ENCODE data around the gene CCSER1. TPM values are rescaled to one million over a fixed set of nuclear protein-coding genes. Genes with fewer than 3 reads are reported as not detected.
"Not testable (repeated sequence)": the region's sequence is repeated elsewhere in the genome, so short reads cannot be mapped to it uniquely, and the experiment has no call there.

CCSER1 gene
- polyA plus RNA-seq, 3 donors from 2014 or later: 0.13 to 0.99 (median 0.90) TPM

DNA sequence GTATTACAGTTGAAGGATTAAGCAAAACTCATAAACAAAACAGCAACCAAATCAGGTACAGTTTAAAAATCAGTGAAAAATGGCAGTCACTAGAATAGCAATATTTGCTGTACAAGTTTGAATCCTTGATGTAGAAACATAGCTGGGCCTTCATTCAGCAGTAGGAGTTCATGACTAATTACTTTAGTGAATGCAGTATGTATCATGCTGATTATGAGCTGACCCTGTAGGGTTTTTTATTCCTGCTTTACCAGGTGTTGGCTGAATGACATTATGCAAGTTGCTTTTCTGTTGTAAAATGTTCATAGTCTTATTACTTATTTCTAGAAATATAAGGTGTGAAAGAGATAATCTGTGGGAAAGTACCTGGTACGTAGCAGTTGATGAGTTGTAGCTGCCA is 179.6 kb downstream of the CCSER1 start:
- Mint-ChIP-seq H3K27me3 (ENCODE audit: low read depth in 3 of 3) (peaks cover 0 to 3% (median 1%) of the 10 kb centered on the region in 3 donors), H3K9me3 (peaks cover 0 to 7% (median 3%) of the 10 kb centered on the region in 6 donors), H3K4me3 (no peak overlapping the region), H3K4me1 (no peaks in the 10 kb centered on the region), H3K27ac (no peak overlapping the region), H3K36me3 (no peaks in the 10 kb centered on the region)
- DNase-seq: no peak

DNA sequence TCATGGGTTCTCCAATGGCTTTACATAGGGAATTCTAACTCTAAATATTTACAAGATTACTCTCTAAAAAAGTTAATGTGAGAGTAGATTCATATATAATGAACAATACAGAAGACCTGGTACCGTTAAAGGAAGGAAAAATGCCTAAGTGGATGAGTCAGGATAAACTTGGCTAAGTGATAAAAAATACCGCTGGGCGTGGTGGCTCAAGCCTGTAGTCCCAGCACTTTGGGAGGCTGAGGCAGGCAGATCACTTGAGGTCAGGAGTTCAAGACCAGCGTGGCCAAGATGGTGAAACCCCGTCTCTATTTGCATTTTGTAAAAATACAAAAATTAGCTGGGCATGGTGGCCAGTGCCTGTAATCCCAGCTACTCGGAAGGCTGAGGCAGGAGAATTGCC is 189.9 kb downstream of the CCSER1 start:
- H3K4me3 Mint-ChIP-seq; H3K27ac Mint-ChIP-seq; DNase-seq; H3K27me3 Mint-ChIP-seq (ENCODE audit: low read depth in 3 of 3); H3K4me1 Mint-ChIP-seq; H3K36me3 Mint-ChIP-seq; H3K9me3 Mint-ChIP-seq: not testable (repeated sequence)

DNA sequence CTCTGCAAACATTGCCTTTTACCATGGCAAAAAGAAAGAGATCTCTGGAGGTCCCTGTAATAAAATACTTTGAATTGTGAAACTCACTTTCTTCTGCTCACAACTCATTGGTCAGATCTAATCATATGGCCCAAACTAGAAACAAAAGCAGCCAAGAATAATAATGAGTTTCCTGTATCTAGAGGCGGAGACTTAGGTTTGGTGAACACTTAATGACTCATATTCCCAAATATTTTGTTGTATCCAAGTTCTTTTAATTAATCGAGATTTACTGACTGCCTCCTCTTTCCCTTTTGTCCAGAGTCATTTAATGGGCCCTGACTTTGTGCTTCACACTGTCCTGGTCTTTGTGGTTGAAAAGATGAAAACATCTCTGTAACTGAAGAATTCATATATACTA is 190.6 kb downstream of the CCSER1 start:
- Mint-ChIP-seq H3K27ac (no peak overlapping the region), H3K9me3 (peaks cover 0 to 4% (median 0%) of the 10 kb centered on the region in 6 donors), H3K36me3 (no peaks in the 10 kb centered on the region), H3K4me1 (no peaks in the 10 kb centered on the region), H3K4me3 (no peak overlapping the region), H3K27me3 (ENCODE audit: low read depth in 3 of 3) (no peaks in the 10 kb centered on the region)
- DNase-seq: no peak

DNA sequence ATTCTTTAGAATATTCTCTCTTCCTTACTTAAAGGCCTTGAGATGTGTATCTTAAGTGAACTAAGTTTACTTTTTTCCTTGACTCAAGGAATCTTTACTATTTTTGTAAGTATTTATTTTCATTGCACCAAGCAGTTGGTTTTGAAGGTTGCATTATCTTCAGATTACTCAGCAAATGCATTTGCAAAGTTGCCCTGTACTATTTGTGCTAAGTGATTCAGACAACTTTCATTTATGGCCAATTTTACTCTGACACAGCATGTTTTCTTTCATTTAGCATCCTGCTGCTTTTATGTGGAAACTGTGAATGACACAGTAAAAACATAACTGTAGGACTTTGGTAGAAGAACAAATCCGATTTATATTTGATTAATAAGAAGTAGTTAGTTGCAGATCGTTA is 191.0 kb downstream of the CCSER1 start:
- no peaks in the 10 kb centered on the region for H3K36me3 Mint-ChIP-seq
- no peaks in the 10 kb centered on the region for H3K27me3 Mint-ChIP-seq (ENCODE audit: low read depth in 3 of 3)
- no peaks in the 10 kb centered on the region for H3K4me1 Mint-ChIP-seq
- peaks cover 0 to 4% (median 0%) of the 10 kb centered on the region in 6 donors for H3K9me3 Mint-ChIP-seq
- H3K27ac Mint-ChIP-seq: no peak overlapping the region
- no peak for DNase-seq
- H3K4me3 Mint-ChIP-seq: no peak overlapping the region

DNA sequence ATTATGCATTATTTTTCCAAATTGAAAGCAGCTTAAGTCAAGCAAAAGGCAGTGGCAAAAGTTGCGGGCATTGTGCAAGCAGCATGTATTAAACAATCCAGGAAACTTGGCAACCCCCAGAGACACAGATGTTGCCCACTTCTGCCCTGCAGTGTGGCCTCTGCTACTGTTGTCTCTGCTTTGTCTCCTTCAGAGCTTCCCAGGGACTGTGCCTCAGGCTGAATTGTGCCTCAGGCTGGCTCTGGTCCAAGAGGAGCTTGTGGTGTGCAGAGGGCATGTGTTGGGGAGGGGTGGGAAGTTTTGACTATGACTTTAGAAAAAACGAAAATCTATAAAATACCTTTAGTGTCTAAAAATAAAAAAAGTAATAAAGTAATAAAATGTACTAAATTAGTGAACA is 201.4 kb downstream of the CCSER1 start:
- Mint-ChIP-seq H3K27ac (no peak overlapping the region), H3K4me3 (no peak overlapping the region), H3K4me1 (no peaks in the 10 kb centered on the region), H3K9me3 (peaks cover 0 to 10% (median 2%) of the 10 kb centered on the region in 6 donors), H3K36me3 (no peaks in the 10 kb centered on the region), H3K27me3 (ENCODE audit: low read depth in 3 of 3) (no peaks in the 10 kb centered on the region)
- DNase-seq: no peak

DNA sequence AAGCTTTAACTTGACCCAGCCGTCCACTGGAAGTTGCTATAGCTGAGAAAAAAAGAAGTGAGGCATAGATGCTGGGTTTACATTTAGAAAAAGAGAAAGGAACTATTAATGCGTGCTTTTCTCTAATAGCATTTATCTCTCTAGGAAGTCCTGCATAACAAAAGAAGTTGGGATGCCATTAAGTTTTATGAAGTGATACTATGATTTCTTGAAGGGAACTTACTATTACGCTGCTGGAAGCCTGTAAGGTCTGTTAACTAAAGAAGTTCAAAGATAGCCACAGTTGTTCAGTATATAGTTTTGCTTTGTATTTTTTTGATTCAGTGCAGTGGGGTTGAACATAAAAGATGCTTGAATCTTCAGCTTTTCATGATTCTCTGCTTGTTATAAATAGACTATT is 203.4 kb downstream of the CCSER1 start:
- H3K9me3 Mint-ChIP-seq: peaks cover 0 to 6% (median 2%) of the 10 kb centered on the region in 6 donors
- H3K4me1 Mint-ChIP-seq: no peaks in the 10 kb centered on the region
- no peak overlapping the region for H3K27ac Mint-ChIP-seq
- no peak for DNase-seq
- no peak overlapping the region for H3K4me3 Mint-ChIP-seq
- no peaks in the 10 kb centered on the region for H3K27me3 Mint-ChIP-seq (ENCODE audit: low read depth in 3 of 3)
- H3K36me3 Mint-ChIP-seq: no peaks in the 10 kb centered on the region

DNA sequence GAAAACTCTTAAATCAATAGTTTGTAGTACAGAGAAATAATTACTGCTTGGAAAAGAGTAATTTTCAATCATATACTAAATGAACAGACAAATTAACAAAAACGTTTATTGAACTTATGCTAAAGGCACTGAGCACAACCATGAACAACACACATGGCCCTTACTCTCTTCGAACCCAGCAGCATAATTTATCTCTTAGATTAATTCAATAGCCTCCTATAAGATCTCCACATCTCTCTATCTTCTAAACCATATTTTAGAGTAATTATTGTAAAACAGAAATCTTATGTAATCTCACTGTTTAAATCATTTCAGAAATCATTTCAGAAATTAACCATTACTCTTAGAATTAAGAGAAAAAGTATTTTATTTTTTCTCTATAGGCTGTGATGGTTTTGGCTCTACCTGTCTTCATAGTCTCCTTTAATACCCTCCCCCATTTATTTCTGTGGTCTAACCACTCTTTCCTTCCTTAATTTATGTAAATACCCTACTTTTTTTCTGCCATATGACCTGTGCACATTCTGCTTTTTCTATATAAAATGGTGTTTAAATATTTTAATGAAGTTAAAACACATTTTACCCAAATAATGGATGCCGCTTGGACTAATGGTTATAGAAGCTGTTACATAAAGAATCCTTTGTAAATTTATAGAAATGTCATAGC is 218.5 kb downstream of the CCSER1 start:
- no peak overlapping the region for H3K27ac Mint-ChIP-seq
- H3K9me3 Mint-ChIP-seq: peaks cover 0 to 6% (median 3%) of the 10 kb centered on the region in 6 donors
- no peaks in the 10 kb centered on the region for H3K27me3 Mint-ChIP-seq (ENCODE audit: low read depth in 3 of 3)
- peaks cover 0 to 8% of the 10 kb centered on the region in 2 donors for H3K4me1 Mint-ChIP-seq
- H3K36me3 Mint-ChIP-seq: no peaks in the 10 kb centered on the region
- no peak for DNase-seq
- H3K4me3 Mint-ChIP-seq: no peak overlapping the region

DNA sequence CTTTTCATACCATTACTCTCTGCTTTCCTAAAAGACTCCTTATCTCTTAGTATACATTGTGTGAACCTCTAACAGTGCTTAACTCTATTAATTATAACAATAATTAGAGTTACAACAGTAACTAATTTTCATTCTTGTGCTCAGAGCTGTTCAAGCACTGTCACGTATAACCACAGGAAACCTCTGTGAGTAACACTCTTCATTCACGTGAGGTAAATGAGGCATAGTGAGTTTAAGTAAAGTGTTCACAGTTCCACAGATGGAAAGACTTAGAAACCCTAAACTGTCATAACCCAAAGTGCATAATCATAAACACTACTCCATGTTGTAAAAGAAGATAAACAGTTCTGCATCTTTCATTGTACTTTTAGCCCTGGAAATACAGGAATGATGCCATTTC is 222.4 kb downstream of the CCSER1 start:
- Mint-ChIP-seq H3K9me3 (peaks cover 0 to 1% (median 0%) of the 10 kb centered on the region in 6 donors), H3K36me3 (no peaks in the 10 kb centered on the region), H3K27ac (no peak overlapping the region), H3K4me3 (no peak overlapping the region), H3K4me1 (peaks cover 0 to 8% of the 10 kb centered on the region in 2 donors), H3K27me3 (ENCODE audit: low read depth in 3 of 3) (no peaks in the 10 kb centered on the region)
- no peak for DNase-seq

DNA sequence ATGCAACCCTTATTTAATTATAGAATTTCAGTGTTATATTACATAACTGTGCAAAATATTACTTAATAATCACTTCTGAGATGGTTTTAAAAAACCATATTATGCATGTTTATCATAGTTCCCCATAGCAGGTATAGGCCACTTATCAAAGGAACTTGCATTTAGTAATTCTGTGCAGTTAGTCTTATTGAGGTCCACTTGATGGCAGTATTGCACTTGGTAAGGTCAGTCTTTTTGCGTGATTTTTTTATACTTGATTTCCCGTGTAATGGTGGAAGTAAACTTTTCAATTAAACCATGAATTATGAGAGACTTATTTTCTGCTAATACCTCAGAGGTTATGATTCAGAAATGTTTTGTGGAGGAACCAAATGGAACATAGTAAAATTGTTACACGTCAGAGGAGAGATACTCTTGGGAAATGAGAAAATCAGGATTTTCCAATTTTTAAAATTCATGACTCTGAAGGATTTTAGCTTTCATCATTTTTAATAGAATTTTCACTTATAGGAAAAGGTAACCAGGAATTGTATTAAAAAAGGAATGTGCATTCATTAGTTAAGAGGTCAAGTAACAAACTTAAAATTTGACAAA is 230.0 kb downstream of the CCSER1 start:
- H3K4me1 Mint-ChIP-seq: no peaks in the 10 kb centered on the region
- no peaks in the 10 kb centered on the region for H3K36me3 Mint-ChIP-seq
- no peak for DNase-seq
- no peaks in the 10 kb centered on the region for H3K27me3 Mint-ChIP-seq (ENCODE audit: low read depth in 3 of 3)
- no peak overlapping the region for H3K4me3 Mint-ChIP-seq
- peaks cover 0 to 11% (median 0%) of the 10 kb centered on the region in 6 donors for H3K9me3 Mint-ChIP-seq
- H3K27ac Mint-ChIP-seq: no peak overlapping the region

DNA sequence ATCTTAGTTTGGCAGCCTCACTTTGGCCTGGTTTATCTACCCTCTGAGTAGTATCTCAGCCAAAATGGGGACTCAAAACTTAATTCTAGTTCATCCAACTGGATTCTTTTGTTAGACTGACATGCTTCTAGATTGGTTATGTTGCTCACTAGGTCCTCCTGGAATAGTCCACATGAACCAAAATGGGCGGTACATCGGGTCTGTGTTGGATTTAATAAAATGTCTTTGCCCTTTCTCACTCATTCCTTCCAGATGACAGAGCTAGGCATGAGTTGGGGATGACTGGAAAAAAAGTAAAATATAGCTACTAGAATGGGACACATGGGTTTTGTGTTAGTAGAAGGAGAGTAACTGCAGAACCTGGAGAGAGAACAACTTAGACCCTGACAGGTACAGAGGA is 247.9 kb downstream of the CCSER1 start:
- Mint-ChIP-seq H3K27ac (no peak overlapping the region), H3K9me3 (peaks cover 2 to 13% (median 3%) of the 10 kb centered on the region in 6 donors), H3K4me1 (no peaks in the 10 kb centered on the region), H3K27me3 (ENCODE audit: low read depth in 3 of 3) (no peaks in the 10 kb centered on the region), H3K4me3 (no peak overlapping the region), H3K36me3 (no peaks in the 10 kb centered on the region)
- no peak for DNase-seq

DNA sequence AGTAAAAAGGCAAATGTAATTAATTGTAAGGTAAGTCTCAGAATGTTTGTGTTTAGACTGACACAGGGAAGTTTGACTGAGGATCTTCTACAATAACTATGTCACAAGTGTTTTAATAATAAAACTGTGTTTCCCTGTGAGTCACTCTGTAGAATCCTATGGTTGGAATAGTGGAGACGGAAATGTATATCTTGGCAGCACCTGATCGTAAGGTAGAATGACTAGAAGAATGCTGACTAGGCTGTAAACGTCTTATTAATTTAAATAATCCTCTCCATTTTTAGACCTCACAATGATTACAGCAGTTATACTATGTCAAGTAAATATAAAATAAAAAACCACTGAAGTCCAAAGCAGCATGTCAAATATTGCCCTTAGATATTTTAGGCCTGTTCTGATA is 266.0 kb downstream of the CCSER1 start:
- no peak overlapping the region for H3K27ac Mint-ChIP-seq
- DNase-seq: no peak
- H3K27me3 Mint-ChIP-seq (ENCODE audit: low read depth in 3 of 3): no peaks in the 10 kb centered on the region
- peaks cover 0 to 14% (median 2%) of the 10 kb centered on the region in 6 donors for H3K9me3 Mint-ChIP-seq
- H3K36me3 Mint-ChIP-seq: no peaks in the 10 kb centered on the region
- no peak overlapping the region for H3K4me3 Mint-ChIP-seq
- H3K4me1 Mint-ChIP-seq: no peaks in the 10 kb centered on the region

DNA sequence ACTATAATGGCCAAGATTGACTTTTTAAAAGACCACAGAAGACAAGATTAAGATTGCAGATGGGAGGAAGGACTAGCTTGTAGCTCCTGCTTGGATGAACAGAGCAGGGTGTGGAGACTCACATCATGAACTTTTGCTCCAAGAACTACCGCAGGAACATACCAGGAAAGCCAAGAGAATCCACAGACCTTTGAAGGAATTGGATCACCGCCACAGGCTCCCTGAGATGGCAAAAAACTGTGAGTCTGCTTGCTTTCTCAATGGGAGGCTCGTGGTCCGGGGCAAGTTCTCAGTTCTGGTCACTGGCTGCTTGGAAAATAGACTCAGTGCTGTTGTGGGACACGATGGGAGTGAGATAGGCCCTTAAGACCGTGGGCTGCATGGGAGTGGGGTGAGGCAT is 276.6 kb downstream of the CCSER1 start:
- no peak for DNase-seq
- Mint-ChIP-seq H3K27me3 (ENCODE audit: low read depth in 3 of 3) (no peaks in the 10 kb centered on the region), H3K27ac (no peak overlapping the region), H3K4me3 (no peak overlapping the region), H3K36me3 (no peaks in the 10 kb centered on the region), H3K9me3 (peaks cover 11 to 46% (median 29%) of the 10 kb centered on the region in 6 donors), H3K4me1 (no peaks in the 10 kb centered on the region)

DNA sequence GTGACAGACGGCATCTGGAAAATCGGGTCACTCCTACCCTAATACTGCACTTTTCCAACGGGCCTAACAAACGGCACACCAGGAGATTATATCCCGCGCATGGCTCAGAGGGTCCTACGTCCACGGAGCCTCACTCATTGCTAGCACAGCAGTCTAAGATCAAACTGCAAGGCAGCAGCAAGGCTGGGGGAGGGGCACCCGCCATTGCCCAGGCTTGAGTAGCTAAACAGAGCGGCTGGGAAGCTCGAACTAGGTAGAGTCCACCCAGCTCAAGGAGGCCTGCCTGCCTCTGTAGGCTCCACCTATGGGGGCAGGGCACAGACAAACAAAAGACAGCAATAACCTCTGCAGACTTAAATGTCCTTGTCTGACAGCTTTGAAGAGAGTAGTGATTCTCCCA is 280.7 kb downstream of the CCSER1 start:
- H3K27ac Mint-ChIP-seq; H3K4me1 Mint-ChIP-seq; H3K36me3 Mint-ChIP-seq; H3K27me3 Mint-ChIP-seq (ENCODE audit: low read depth in 3 of 3); DNase-seq; H3K4me3 Mint-ChIP-seq: not testable (repeated sequence)
- H3K9me3 Mint-ChIP-seq: peaks cover 12 to 58% (median 33%) of the 10 kb centered on the region in 6 donors

DNA sequence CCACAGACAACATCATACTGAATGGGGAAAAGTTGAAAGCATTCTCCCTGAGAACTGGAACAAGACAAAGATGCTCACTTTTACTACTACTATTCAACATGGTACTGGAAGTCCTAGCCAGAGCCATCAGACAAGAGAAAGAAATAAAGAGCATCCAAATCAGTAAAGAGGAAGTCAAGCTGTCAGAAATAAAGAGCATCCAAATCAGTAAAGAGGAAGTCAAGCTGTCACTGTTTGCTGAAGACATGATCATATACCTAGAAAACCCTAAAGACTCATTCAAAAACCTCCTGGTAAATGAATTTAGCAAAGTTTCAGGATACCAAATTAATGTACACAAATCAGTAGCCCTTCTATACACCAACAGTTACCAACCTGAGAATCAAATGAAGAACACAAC is 285.6 kb downstream of the CCSER1 start:
- H3K27ac Mint-ChIP-seq; H3K27me3 Mint-ChIP-seq (ENCODE audit: low read depth in 3 of 3); H3K36me3 Mint-ChIP-seq; DNase-seq; H3K4me3 Mint-ChIP-seq; H3K4me1 Mint-ChIP-seq: not testable (repeated sequence)
- peaks cover 5 to 26% (median 19%) of the 10 kb centered on the region in 6 donors for H3K9me3 Mint-ChIP-seq

DNA sequence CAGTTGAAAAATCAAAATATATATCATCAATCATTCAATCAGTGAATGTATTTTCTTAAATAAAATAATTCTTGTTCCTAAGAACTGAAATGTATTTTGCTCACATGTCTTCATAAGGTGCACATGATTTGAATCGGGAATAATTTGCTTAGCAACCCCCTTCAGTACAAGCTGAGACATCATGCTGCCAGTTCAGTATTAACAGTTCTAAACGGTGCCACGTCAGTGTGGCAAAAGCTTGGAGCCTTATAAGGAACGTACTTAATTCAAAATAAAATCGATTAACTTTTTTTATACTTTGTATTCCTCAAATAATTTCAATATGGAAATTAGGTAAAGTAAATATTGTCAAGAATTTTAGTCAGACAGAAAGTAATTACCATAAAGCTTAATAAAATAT is 287.9 kb downstream of the CCSER1 start:
- DNase-seq: no peak
- Mint-ChIP-seq H3K27ac (no peak overlapping the region), H3K9me3 (peaks cover 8 to 15% (median 10%) of the 10 kb centered on the region in 6 donors), H3K36me3 (no peaks in the 10 kb centered on the region), H3K27me3 (ENCODE audit: low read depth in 3 of 3) (peaks cover 0 to 5% (median 0%) of the 10 kb centered on the region in 3 donors), H3K4me1 (no peaks in the 10 kb centered on the region), H3K4me3 (no peak overlapping the region)

Measured in immature natural killer cell (primary cell).